Amniotic stem cell (primary cell): ENCODE data around the gene C22orf39.
"Not testable (repeated sequence)": the region's sequence is repeated elsewhere in the genome, so short reads cannot be mapped to it uniquely, and the experiment has no call there.

Experiments used
- DNase-seq: peaks from one replicate; lab custom pipeline; 2025; lab: John Stamatoyannopoulos, UW

Gene C22orf39

DNA sequence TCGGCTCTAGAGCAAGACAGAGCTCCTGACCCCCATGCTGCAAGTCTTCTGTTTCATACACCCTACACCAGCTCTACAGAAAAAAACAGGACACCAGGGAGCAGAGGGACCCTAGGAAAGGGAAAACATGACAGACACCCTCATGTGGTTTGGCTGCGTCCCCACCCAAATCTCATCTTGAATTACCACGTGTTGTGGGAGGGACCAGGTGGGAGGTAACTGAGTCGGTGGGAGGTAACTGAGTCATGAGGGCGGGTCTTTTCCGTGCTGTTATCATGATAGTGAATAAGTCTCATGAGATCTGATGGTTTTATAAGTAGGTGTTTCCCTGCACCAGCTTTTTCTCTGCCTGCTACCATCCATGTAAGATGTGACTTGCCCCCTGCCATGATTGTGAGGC lies 6.6 kb upstream of the C22orf39 start:
- no peak for DNase-seq

GRCh38 chr22:19453718-19454117 lies 6.2 kb upstream of the C22orf39 start:
- no peak for DNase-seq

DNA sequence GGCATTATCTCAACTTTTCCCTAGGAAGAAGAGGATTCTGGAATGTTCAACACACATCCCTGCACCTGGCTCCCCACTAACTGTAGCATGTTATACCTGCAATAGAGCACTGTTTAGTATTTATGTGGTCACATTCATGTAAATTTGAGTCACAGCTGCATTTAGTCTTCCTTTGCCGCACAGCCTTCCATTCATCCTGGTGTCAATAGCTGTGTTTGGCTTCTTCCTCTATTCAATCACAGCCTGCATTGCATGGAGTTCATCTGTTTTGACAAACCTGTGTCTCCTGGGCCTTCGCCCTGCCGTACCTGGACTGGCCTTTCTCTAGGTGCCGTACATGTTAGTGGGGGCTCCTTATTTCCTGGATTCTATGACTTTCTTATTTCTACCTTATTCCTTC lies 4.1 kb upstream of the C22orf39 start:
- no peak for DNase-seq

GRCh38 chr22:19450363-19451175 lies 3.1 kb upstream of the C22orf39 start:
- no peak for DNase-seq

- no peak for DNase-seq
These were observed 1.9 kb upstream of the C22orf39 start for GRCh38 chr22:19449422-19449767.

GRCh38 chr22:19448739-19449421 lies 1.4 kb upstream of the C22orf39 start:
- no peak for DNase-seq

DNA sequence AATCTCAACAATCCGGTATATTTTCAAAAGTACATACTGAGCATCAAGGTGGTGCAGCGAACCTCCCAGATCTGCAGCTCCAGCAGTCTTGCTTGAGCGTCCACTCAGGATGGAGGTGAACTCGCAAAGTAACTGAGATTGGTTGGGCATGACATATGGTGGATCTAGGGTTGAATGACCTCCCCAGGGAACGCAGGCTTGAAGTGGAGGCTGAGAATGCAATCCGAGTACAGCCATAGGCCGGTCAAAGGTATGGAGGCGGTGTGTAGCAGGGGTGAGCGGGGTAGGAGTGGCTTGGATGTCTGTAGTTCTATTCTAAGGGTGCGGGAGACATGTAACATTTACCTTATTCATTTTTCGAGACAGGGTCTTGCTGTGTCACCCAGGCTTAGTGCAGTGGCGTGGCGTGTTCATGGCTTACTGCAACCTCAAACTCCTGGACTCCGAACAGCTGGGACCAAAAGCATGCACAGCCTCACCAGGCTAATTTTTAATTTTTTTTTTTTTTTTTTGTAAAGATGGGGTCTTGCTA lies 631 bp upstream of the C22orf39 start:
- no peak for DNase-seq

DNA sequence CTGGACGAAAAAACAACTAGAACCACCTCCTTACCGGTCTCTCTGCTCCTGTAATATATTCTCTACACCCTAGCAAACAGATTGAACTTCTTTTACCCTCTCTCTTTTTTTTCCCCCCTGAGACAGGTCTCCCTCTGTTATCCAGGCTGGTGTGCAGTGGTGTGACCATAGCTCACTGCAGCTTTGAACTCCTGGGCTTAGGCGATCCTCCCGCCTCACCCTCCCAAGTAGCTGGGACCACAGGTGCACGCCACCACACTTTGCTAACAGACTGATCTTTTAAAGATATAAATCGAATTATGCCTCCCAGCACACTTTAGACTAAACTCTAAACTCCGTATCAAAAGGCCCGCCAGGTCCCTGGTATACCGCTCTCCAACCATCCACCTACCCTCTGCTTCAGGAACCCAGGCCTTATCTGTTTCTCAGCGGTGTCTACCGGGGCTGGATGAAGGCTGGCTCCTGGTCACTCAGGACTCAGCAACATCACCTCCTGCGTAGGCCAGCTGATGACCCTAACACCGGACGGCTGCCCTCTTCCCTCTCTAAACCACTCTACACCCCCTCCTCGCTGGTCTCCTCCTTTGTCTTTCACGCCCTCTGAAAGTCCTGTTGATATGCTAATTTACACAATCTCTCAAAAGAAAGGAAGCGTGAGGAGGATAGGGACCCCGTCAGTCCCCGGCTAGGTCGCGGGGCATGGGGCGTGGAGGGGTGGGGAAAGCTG lies 745 bp downstream of the C22orf39 start:
- no peak for DNase-seq

DNA sequence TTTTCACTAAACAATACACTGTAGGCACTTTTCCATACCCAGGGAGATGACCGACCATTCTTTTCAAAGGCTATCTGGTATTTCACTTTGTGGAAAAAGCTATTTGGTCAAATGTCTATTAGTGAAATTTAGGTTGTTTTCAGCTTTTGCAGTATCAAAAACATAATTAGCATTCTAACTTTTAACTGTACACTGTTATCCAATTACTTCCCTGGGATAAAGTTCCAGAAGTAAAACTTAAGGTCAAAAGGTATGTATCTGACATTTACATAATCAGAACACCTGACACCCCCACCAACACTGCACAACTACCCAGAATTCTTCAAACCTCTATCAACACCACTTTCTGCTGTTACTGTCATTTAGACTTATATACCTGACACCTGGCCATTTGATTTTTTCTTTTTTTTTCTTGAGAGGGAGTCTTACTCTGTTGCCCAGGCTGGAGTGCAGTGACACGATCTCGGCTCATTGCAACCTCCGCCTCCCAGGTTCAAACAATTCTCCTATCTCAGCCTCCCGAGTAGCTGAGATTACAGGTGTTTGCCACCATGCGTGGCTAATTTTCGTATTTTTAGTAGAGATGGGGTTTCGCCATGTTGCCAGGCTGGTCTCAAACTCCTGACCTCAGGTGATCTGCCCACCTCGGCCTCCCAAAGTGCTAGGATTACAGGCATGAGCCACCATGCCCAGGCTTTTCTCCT lies 2.1 kb downstream of the C22orf39 start:
- not testable (repeated sequence) for DNase-seq

GRCh38 chr22:19443544-19444211 lies 3.8 kb downstream of the C22orf39 start:
- no peak for DNase-seq

GRCh38 chr22:19442166-19442565 lies 5.3 kb downstream of the C22orf39 start:
- DNase-seq = no peak

GRCh38 chr22:19440411-19441195 lies 6.9 kb downstream of the C22orf39 start:
- no peak for DNase-seq

GRCh38 chr22:19438298-19438697 lies 9.2 kb downstream of the C22orf39 start:
- DNase-seq = no peak

DNA sequence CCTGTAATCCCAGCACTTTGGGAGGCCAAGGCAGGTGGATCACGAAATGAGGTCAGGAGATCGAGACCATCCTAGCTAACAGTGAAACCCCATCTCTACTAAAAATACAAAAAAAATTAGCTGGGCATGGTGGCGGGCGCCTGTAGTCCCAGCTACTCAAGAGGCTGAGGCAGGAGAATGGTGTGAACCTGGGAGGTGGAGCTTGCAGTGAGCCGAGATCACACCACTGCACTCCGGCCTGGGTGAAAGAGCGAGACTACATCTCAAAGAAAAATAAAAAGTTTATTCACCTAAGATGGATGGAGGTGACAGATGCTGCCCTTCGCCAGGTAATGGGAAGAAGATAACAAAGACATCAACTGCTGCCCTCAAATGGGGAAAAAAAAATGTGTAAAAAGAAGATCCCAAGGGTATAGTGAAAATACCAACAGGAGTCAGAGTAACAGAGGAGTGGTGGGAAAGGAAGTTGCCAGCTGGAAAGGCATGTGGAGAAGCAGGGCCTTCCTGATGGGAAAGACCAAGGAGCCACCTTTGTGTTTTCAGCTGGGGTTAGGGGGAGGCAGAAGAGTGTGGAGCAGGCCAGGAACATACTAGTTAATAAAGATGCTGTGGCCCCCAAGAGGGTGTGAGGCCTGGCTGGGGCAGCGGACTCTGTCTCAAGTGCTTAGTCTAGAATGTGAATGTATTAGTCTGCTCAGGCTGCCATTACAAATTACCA lies 10.9 kb downstream of the C22orf39 start:
- DNase-seq = not testable (repeated sequence)

DNA sequence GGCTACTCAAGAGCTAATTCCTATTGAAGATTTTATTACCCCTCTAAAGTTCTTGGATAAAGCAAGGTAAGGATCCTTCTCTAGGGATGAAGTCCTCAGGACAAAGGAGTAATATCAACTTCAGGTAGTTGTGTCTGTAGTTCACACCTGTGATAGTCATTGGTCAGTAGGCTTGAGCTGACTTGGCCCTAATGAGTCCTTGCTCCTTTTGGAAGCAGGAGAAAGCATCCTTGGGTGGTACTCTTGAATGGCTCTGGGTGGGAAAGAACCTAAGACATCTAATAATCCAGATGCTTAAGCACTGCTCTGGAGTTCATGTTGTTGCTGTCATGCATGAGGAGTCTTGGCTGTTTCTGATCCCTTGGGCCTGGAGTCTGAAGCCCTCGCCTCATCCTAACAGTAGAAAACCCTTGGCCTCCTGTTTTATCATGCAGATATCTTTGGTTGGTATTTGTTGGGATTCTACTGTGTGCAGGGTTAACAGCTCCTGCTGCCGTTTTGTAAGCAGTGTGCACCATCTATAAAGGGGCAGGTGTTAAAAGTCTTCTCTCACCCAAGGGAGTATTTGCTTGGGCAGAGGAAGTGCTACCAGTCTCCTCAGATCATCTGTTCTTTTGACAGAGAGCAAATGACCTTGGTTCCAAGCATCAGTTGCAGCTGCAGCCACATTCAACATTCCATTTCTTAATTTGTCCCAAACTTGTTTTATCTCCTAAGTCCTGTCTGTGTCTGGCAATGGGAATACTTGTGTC lies 12.5 kb downstream of the C22orf39 start:
- DNase-seq = no peak

DNA sequence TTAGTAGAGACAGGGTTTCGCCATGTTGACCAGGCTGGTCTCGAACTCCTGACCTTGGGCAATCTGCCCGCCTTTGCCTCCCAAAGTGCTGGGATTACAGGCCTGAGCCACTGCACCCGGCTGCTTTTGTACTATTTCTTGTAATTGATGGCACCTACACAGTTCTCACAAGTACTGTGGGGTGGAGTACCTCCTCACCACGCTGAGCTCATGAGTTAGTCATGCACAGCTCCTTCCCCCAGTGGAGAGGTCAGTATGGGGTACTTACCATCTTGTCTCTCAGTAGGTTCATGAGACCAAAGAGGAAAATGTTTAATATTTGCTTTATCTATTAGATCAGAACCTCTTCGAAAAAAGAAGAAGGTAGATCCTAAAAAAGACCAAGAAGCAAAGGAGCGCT lies 13.1 kb downstream of the C22orf39 start:
- no peak for DNase-seq

DNA sequence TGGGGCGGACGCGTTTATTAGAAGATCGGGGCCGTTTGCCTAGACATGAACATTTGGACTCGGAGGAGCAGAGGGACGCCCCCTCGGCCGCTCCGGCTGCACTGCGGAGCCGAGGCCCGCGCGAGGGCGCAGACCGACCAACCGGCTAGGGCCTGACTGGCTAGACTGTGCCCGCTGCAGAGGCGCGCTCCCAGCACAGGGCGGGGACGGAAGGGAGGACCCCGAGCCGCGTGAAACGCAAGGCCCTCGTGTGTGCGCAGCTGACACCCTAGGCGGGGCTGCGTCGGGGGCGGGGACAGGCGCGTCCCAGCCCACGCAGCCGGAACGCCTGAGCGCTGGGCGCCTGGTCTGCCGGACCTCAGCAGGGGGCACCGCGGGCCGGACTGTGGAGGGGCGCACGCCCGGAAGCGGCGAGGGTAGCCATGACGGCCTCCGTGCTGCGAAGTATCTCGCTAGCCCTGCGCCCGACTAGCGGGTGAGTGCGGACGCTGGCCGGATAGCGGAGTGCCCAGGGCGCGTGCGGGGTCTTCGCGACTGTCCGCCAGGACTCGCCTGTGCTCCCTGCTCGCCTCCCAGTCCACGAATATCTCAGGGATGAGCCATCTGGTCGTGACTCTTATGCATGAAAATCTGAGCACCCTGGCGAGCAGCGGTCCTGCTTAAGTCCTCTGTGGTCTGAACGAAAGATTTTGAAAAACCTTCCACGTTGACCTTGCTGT lies 15.2 kb downstream of the C22orf39 start, which contains the start of gene MRPL40:
Gene MRPL40, plus strand, starts transcription at position 413 of the 719 bp plus-strand sequence. Its CDS starts 10 bp downstream, at position 423.
- peak; percentile 60 for DNase-seq

DNA sequence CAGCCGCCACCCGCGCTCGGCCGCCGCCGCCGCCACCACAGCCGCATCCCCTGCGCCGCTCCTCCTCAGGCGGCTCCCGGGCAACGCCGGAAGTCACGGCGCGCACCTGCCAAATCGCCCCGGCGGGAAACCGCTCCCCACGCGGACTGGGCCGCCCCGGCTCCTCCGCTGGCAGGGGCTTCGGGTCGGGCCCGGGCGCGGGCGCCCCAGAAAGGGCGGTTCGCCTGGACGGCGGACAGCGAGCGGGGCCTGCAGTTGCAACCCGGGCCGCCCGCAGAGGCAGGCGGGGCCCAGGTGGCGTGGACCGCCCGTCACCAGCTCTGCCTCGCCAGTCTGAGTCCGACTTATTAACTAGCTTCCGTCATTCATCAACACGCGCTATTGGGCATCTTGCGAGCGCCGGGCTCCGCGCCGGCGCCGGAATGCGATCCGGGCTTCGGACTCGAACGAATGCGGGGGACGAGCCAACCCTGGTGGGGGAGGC lies 15.8 kb downstream of the C22orf39 start, which contains the start of gene HIRA:
Gene HIRA, minus strand, starts transcription at position 85 of the 484 bp plus-strand sequence. CDS start 257 bp downstream, outside the sequence.
- DNase-seq = no peak
